GM20000 (cell line): Measurements from ENCODE around the gene ITGB1.

Experiments used
- DNase-seq: peaks from one replicate; pipeline ENCODE4 v3.0.0; 2012; ENCODE audit warnings: low spot score
- TF ChIP-seq, protein P1 (sequence below): IDR thresholded peaks from 2 replicates; pipeline ENCODE4 v1.5.1; 2012; ENCODE audit warnings: mild to moderate bottlenecking, control low read depth; ENCODE audit errors: extremely low read depth, missing control alignments

Gene ITGB1

DNA sequence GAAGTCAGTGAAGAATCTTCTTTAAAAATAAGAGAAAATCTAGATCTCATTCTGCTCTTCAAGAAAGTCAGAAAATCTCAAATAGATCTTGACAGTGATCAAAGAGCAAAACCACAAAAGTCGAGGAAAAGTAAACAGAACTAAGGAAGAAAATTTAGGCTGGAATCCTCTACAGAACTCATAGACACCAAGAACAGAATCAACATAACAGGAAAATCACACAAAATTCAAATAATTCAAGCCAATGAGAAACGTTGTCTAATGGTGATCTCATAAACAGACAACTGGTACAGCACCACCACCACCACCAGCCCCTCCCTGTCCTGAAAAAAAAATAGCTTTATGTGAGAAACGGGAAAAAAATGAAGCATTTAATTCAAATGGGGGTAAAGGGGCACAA, 6.9 kb downstream of the ITGB1 start:
- TF ChIP-seq, protein P1, sequence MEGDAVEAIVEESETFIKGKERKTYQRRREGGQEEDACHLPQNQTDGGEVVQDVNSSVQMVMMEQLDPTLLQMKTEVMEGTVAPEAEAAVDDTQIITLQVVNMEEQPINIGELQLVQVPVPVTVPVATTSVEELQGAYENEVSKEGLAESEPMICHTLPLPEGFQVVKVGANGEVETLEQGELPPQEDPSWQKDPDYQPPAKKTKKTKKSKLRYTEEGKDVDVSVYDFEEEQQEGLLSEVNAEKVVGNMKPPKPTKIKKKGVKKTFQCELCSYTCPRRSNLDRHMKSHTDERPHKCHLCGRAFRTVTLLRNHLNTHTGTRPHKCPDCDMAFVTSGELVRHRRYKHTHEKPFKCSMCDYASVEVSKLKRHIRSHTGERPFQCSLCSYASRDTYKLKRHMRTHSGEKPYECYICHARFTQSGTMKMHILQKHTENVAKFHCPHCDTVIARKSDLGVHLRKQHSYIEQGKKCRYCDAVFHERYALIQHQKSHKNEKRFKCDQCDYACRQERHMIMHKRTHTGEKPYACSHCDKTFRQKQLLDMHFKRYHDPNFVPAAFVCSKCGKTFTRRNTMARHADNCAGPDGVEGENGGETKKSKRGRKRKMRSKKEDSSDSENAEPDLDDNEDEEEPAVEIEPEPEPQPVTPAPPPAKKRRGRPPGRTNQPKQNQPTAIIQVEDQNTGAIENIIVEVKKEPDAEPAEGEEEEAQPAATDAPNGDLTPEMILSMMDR = no peak
- DNase-seq = no peak

- DNase-seq = no peak
- TF ChIP-seq, protein P1 = no peak
These were observed 7.4 kb downstream of the ITGB1 start for GRCh38 chr10:32950591-32951108.

GRCh38 chr10:32949221-32949678, 8.8 kb downstream of the ITGB1 start:
- TF ChIP-seq, protein P1 = no peak
- DNase-seq = no peak

- no peak for DNase-seq
These were observed 9.6 kb downstream of the ITGB1 start for GRCh38 chr10:32948451-32948850.

GRCh38 chr10:32947586-32947985, 10.4 kb downstream of the ITGB1 start:
- no peak for DNase-seq
- TF ChIP-seq, protein P1 = no peak

More at GRCh38 chr10:32948451-32948850, 9.6 kb downstream of the ITGB1 start:
- TF ChIP-seq, protein P1 = no peak

DNA sequence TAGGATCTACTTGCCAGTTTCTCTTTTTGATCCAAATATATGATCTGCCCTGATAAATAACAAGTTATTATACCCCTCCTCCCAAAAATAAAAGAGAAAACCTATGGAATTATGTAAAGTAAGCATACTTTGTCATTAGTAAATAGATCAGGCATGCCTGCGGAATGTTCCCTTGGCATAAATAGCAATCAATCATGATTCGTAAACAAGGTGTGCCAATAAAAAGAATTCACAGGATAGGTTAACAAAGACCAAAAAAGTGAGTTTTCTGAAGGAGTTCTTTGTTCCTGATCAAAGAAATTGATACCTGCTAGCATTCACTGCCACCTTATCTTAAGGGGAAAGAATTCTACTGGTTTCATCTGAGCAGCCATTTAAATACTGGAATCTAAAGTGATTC, 11.9 kb downstream of the ITGB1 start:
- DNase-seq = no peak
- TF ChIP-seq, protein P1 = no peak

GRCh38 chr10:32943854-32944661, 14.0 kb downstream of the ITGB1 start:
- TF ChIP-seq, protein P1 = no peak
- DNase-seq = no peak
